GM19397 (cell line): ENCODE data around the gene PIK3CA.

Source experiments
- ATAC-seq: cut with Tn5 transposase; IDR thresholded peaks from one replicate; pipeline ENCODE4 v1.9.1; 2021; ENCODE audit warnings: mild to moderate bottlenecking, moderate library complexity; ENCODE audit not compliant: unreplicated experiment

PIK3CA gene

DNA sequence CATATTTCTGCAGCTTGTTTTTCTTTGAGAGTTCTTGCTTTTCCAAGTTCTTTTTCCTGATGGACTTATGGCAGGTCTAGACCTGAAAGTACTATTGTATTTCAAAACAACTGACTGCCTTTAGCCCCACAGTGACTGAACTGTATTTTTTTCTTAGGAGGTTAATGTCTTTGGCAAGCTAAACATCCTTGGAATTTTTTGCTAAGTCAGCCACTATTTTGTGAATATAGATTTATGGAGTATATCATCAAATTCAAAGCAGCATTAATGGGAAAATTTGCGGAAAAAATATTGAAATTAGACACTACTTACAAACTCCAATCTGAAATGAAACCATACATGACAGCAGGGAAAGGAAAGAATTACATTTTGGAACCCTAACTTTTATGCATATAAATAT is 8.6 kb downstream of the PIK3CA start:
- no peak for ATAC-seq

- peak; percentile 64 for ATAC-seq
These were observed 10.3 kb downstream of the PIK3CA start for GRCh38 chr3:179158336-179159039.

GRCh38 chr3:179163503-179163902 is 15.3 kb downstream of the PIK3CA start:
- no peak for ATAC-seq

DNA sequence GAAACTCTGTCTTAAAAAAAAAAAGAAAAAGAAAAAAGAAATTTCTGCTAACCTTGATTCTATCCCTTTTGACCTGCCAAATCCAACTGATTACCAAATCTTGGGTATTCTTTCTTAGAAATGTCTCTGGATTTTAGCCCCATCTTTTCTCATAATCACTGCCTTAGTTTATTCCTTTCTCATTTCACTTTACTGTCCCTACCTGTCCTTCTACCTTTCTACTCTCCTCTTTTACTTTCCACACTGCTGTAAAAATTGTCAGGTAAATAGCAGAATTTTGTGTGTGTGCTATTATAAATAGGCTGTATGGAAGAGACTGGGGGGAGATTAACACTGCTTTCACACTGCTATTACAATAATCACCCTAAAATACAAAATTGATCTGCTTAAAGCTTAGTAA is 16.7 kb downstream of the PIK3CA start:
- ATAC-seq: no peak

DNA sequence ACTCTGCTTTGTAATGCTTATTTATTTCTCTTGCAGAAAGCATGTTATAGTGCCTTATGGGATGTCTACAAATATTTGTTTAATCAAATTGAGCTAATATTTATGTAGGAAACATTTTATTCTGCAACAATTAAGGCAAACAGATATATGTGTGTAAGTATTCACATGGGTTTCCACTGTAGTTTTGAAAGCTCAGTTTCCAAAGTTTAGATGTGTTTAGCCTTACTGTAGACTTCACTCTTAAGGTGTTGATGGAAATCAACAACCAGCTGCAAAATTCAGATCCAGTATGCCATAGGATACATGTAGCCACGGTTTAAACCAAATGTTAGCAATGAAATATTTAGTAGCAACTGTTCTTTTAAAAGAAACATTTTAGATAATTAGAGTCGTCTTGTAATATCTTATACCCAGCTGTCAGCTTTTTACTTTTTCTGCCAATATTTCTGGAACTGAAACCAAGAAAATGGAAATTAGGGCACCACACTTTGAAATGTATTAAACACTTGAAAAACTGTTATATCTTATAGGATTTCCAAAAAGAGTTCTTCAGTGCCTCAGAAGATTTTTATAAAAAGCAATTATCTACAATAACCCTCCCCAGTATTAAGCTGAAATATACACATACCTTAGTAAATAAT is 18.5 kb downstream of the PIK3CA start:
- no peak for ATAC-seq

DNA sequence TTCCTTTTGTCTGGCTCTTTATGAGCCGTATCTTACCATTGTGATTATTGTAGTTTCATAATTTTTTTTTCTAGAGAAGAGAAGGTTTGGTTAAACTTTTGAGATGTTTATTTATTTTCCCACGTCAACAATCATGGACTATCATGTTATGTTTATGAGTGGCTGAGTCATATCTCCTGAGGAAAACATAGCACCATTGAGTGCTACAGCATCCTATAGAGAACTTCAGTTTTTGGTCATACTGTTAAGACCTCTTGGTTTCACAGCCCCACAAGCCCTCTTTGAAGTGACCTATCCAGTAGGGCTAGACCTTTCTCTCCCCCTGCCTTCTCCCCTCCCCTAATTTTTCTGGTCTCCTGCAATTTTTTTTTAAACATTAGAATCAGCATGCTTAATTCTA is 20.8 kb downstream of the PIK3CA start:
- ATAC-seq: no peak

- ATAC-seq: no peak
These were observed 24.4 kb downstream of the PIK3CA start for GRCh38 chr3:179172546-179172945.

DNA sequence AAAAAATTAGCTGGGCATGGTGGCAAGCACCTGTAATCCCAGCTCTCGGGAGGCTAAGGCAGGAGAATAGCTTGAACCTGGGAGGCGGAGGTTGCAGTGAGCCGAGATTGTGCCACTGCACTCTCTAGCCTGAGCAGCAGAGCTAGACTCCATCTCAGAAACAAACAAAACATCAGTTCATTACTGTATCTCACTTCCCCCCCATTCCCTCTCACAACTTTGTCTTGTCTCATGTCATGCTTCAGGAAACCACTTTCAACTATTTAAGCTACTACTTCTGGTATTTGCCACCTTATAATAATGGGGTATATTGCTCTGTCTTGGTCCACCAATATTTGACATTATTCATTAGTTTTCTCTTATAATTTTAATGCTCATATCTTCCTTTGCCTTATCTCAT is 26.2 kb downstream of the PIK3CA start:
- ATAC-seq: peak; percentile 57

DNA sequence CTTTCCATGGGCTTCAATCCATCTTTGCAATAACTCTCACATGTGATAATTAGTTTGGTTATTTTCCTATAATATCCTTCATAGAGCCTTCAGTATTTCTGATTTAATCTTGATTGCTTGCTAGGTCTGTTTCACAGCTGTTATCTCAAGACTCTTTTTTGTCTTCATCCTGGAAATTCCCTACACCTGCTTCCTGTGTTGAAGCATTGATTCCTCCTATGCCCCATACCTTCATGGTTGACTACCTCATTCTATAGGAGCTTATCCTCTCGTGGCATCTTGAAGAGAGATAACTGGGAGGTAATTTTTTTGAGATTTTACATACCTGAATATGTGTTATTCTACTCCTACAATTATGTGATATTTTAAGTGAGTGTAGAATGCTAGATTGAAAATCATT is 26.7 kb downstream of the PIK3CA start:
- no peak for ATAC-seq

DNA sequence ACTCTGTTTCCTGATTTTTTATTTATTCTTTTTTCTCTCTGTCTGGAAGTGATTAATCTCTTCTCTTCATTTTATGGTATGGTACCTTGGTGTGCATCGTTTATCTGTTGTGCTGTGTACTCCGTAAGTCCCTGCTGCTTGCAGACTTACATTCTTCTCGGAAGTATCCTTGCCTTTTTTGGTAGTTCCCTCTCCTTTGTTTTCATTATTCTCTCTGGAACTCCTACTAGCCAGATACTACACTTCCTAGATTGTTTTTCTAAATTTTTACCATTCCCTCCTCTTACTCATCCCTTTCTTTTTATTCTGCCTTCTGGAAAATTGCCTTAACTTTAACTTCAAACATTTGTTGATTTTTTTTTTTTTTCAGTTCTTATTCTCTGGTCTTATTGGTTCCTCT is 27.2 kb downstream of the PIK3CA start:
- no peak for ATAC-seq

GRCh38 chr3:179177611-179178010 is 29.5 kb downstream of the PIK3CA start:
- ATAC-seq: no peak

DNA sequence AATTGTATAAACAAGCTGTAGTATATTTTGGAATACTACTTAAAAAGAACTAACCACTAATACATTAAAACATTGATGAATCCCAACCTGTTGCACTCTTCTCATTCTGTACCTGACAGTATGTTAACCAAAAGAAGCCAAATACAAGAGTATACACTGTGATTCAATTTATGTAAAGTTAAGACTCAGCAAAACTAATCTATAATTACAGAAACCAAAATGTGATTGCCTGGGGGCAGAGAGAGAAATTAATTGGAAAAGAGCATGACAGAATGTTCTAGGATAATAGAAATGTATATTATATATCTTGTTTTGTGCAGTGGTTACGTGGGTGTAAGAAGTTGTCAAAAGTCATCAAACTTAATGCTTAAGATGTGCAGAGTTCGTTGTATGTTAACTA is 31.1 kb downstream of the PIK3CA start:
- ATAC-seq: no peak

DNA sequence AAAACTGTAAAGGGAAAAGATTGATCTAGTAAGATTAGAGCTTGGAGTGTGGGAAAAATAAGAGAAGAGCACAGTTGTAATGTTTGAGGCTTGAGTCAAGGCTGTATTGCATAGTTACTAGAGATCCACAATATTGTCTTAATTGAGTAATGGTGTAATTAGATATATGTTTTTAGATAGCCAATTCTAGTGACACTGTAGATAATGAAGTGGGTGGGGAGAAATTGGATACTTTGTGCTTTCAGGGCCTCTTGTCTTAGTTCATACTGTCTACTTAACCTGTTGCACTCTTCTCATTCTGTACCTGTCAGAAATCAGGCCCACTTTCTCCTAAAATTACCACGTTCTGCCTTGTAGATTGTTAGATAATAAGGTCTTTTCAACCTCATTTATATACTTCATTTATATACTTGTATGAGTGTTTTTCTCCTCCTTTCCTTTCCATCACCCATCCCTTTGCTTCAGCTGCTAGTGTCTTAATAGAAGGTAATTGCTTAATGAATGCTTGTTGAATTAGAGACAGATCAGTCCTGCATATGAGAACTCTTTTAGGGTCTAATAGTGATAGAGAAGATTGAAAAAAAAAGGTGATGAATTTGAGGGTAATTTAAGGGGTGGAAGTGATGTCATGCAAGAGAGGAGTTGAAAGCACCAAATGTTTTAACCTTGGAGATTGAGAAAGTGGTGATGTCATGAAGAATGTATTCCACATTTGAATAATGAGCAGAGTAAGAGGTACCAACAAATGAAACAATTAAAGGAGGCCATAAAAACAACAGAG is 32.0 kb downstream of the PIK3CA start:
- ATAC-seq: no peak

- peak; percentile 54 for ATAC-seq
These were observed 32.9 kb downstream of the PIK3CA start for GRCh38 chr3:179181021-179181472.

DNA sequence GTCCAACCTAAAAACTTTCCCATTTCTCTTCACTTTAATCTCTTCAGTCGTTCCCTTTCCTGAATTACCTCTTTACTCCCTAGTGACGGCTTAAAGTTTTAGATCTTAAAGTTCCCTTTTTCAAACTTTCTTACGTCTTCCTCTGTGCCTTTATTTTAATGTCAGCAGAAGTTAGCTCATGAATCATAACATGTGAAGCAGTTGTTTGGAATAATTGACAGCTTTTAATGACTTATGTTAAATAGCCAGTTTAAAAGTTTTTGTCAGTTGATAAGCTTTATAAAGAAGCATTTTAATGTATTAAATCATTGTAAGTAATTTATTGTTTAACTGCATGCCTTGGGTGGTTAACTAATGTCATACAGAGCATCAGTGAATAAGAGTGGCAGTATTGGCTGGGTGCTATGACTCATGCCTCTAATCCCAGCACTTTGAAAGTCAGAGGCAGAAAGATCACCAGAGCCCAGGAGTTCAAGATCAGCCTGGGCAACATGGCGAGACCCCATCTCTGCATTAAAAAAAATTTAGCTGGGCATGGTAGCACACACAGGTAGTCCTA is 33.9 kb downstream of the PIK3CA start:
- no peak for ATAC-seq

DNA sequence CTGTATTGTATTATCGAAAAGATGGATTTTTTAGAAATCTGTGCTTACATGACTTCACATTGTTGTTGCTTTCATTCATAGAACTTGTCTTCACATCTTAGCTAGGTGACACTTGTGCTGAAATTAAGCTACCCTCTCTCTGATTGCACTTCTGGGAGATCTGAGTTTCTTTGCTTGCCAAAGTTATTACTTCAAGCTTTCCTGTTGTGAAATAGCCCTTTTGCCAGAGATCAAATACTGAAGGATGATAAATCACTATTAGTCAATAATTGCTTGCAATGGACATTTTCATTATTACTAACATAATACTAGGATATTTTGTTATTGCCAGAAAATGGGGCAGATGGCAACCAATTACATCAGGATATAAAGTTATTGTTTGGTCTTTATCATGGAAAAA is 34.7 kb downstream of the PIK3CA start:
- ATAC-seq: no peak

GRCh38 chr3:179184826-179185225 is 36.7 kb downstream of the PIK3CA start:
- ATAC-seq: no peak

DNA sequence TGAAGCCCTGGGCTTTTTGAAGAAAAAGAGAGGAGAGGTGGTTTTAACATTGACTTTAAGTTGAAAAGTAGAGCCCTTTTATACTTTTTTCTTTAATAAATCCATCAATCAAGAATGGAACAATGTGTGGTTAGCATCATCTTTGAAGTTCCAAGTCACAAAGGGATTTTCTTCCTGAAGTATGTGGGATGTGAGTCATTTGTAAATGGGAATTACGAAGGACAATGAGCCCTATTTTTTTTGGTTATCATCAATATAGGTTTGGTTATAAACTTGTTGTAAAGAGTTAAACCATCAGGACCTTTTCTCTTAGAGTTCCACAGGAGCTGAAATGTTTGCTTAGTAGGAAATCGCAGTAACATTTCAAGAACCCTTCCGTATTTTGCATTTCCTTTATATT is 38.3 kb downstream of the PIK3CA start:
- ATAC-seq: no peak

GRCh38 chr3:179189759-179190158 is 41.6 kb downstream of the PIK3CA start:
- no peak for ATAC-seq

DNA sequence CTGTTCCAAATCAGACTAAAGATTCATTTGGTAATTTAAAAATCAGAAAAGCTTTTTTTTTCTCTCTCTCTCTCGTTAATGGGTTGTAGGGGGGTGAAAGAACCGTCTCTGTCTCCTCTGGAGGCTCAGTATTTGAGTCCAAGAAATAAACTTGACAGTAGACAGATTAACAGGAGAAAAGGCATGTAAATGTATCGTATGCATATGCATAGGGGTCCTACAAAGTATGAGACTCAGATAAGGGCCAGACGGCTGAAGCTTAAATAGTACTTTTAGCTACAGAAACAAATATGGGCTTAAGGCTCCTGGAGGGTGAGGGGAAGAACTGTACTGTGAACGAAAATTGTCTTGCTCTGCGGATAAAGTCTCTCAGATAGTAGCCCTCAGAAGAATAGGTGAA is 42.4 kb downstream of the PIK3CA start:
- ATAC-seq: no peak

DNA sequence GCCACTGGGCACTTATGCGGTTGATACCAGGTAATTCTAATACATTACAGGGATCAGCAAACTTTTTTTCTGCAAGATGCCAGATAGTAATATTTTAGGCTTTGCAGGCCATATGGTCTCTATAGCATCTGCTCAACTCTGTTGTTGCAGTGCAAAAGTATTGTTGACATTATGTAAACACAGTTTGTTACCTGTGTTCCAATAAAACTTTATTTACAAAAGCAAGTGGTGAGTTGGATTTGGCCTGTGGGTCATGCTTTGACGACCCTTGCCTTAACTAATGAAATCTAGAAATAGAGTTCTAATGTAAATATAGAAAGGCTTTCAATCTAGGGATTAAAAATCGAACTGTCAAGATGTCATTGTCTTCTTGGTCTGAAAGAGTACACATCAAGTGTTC is 44.4 kb downstream of the PIK3CA start:
- no peak for ATAC-seq

DNA sequence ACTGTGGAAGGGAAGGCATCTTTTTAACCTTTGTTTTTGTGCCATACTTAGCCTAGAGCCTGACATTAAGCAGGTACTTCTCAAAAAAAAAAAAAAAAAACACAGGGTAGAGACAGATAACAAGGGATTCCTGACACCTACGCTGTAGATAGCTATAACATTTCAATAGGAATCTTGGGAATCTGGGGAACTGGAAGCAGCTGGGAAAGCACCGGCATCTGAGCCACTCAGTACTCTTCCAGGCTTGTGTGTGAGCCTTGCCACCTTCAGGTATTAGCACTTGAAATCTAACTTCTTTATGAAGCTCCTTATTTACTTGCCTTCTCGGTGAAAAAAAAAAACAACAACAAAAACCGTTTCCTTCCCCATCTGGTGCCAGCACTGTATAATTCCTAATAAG is 46.8 kb downstream of the PIK3CA start:
- ATAC-seq: no peak
